SK-N-SH (cell line): ENCODE data around the gene RGMA. TPM values are rescaled to one million over a fixed set of nuclear protein-coding genes. Genes with fewer than 3 reads are reported as not detected.

Source experiments
- CTCF ChIA-PET: fragments of 300-600, 350-600 bp; formaldehyde crosslinking; extraction: SDS; loops from one replicate; lab custom pipeline; 2021; lab: Yijun Ruan, JAX
- POLR2A ChIA-PET: fragments of 350-600 bp; sonication (Branson Sonifier 250); formaldehyde crosslinking; extraction: SDS; loops from one replicate; lab custom pipeline; 2020; ENCODE audit warnings: antibody characterized with exemption, inconsistent platforms; lab: Yijun Ruan, JAX
- DNase-seq: peaks from one replicate; pipeline ENCODE4 v3.0.0; 2012
- H2AFZ ChIP-seq: fragments of 200-600 bp; sonication (generic); 2 replicates; pipeline ENCODE4 v1.8.1; 2016; ENCODE audit warnings: antibody characterized with exemption, mild to moderate bottlenecking, low read depth
- H3F3A ChIP-seq: fragments of 200-600 bp; sonication (generic); replicated peaks from 2 replicates; pipeline ENCODE3; 2016; ENCODE audit warnings: antibody characterized with exemption, mild to moderate bottlenecking; ENCODE audit not compliant: insufficient read depth
- H3K27ac ChIP-seq, 2 experiments: fragments of 200-500 bp in 1 of 2; fragments of 200-600 bp in 1 of 2; sonication (Bioruptor generic) in 1 of 2; sonication (generic), shearing (Covaris generic) in 1 of 2; 2 replicates each; pipeline versions ENCODE4 v1.5.1 to v1.6.1; 2014 to 2016; ENCODE audit warnings: low read depth in 2 of 2, inconsistent platforms in 1 of 2, low read length in 1 of 2, mild to moderate bottlenecking in 1 of 2, mixed read lengths in 1 of 2
- H3K27me3 ChIP-seq: fragments of 200-600 bp; sonication (generic), shearing (Covaris generic); 2 replicates; pipeline ENCODE4 v1.6.1; 2016; ENCODE audit warnings: mixed run types; ENCODE audit not compliant: insufficient read depth
- H3K36me3 ChIP-seq, 2 experiments: fragments of 200-500 bp in 1 of 2; fragments of 200-600 bp in 1 of 2; sonication (Bioruptor generic) in 1 of 2; sonication (generic) in 1 of 2; replicated peaks in 1 of 2; 2 replicates each; pipeline versions ENCODE3 to v1.5.1; 2014 to 2016; ENCODE audit warnings: low read length in 1 of 2, mild to moderate bottlenecking in 1 of 2; ENCODE audit not compliant: insufficient read depth in 2 of 2, control insufficient read depth in 1 of 2
- H3K4me1 ChIP-seq, 2 experiments: fragments of 200-500 bp in 1 of 2; fragments of 200-600 bp in 1 of 2; sonication (Bioruptor generic) in 1 of 2; sonication (generic), shearing (Covaris generic) in 1 of 2; 2 replicates each; pipeline versions ENCODE4 v1.5.1 to v1.6.1; 2014 to 2016; ENCODE audit warnings: low read depth in 1 of 2, low read length in 1 of 2, mixed run types in 1 of 2; ENCODE audit not compliant: insufficient read depth in 2 of 2, control insufficient read depth in 1 of 2
- H3K4me2 ChIP-seq: fragments of 200-600 bp; sonication (generic), shearing (Covaris generic); 2 replicates; pipeline ENCODE4 v1.6.1; 2017; ENCODE audit warnings: mixed run types
- H3K4me3 ChIP-seq, 2 experiments: fragments of 200-500 bp in 1 of 2; fragments of 200-600 bp in 1 of 2; sonication (Bioruptor generic) in 1 of 2; sonication (generic), shearing (Covaris generic) in 1 of 2; 2 replicates each; pipeline versions ENCODE4 v1.5.1 to v1.8.1; 2014 to 2016; ENCODE audit warnings: low read depth in 2 of 2, inconsistent platforms in 1 of 2, low read length in 1 of 2, mild to moderate bottlenecking in 1 of 2, mixed read lengths in 1 of 2, moderate library complexity in 1 of 2
- H3K79me2 ChIP-seq: fragments of 200-600 bp; sonication (generic); 2 replicates; pipeline ENCODE4 v1.8.1; 2017; ENCODE audit warnings: mild to moderate bottlenecking; ENCODE audit not compliant: insufficient read depth
- H3K9ac ChIP-seq: fragments of 200-600 bp; sonication (generic); 2 replicates; pipeline ENCODE4 v1.6.1; 2017; ENCODE audit warnings: mixed run types
- H3K9me2 ChIP-seq: fragments of 200-600 bp; sonication (generic); 2 replicates; pipeline ENCODE4 v1.6.1; 2017; ENCODE audit warnings: mixed run types
- H3K9me3 ChIP-seq: fragments of 200-600 bp; sonication (generic); 2 replicates; pipeline ENCODE4 v1.6.1; 2017; ENCODE audit warnings: mixed run types, mild to moderate bottlenecking, moderate library complexity
- H4K20me1 ChIP-seq: fragments of 200-600 bp; sonication (generic); 2 replicates; pipeline ENCODE4 v1.6.1; 2017; ENCODE audit warnings: mild to moderate bottlenecking, mixed run types; ENCODE audit not compliant: insufficient read depth
- CTCF ChIP-seq: fragments of 200-600 bp; sonication (generic); IDR thresholded peaks from 2 replicates; pipeline ENCODE4 v1.6.1; 2017; ENCODE audit warnings: antibody characterized with exemption, mild to moderate bottlenecking, moderate library complexity
- IRF3 ChIP-seq: fragments of 150-350 bp; IDR thresholded peaks from 2 replicates; pipeline ENCODE4 v1.6.1; 2016; ENCODE audit warnings: mild to moderate bottlenecking, low read depth, low read length
- MAX ChIP-seq: IDR thresholded peaks from 2 replicates; pipeline ENCODE4 v1.4.0; 2012; ENCODE audit warnings: low read depth
- PBX3 ChIP-seq: IDR thresholded peaks from 2 replicates; pipeline ENCODE4; 2012
- RXRA ChIP-seq: IDR thresholded peaks from 2 replicates; pipeline ENCODE4 v1.4.0; 2012; ENCODE audit warnings: low read depth, mild to moderate bottlenecking, borderline replicate concordance
- SIN3A ChIP-seq: IDR thresholded peaks from 2 replicates; pipeline ENCODE4 v1.6.1; 2012; ENCODE audit warnings: low read depth, mild to moderate bottlenecking, low read length, moderate library complexity, borderline replicate concordance
- SMC3 ChIP-seq: IDR thresholded peaks from 2 replicates; pipeline ENCODE4 v1.6.1; 2012; ENCODE audit warnings: low read depth, low read length, improper control_type of control experiment
- TCF12 ChIP-seq: IDR thresholded peaks from 2 replicates; pipeline ENCODE4 v1.4.0; 2012
- USF1 ChIP-seq: IDR thresholded peaks from 2 replicates; pipeline ENCODE4 v1.4.0; 2012; ENCODE audit warnings: low read depth, borderline replicate concordance
- ZBTB33 ChIP-seq: IDR thresholded peaks from 2 replicates; pipeline ENCODE4 v1.4.0; 2012; ENCODE audit warnings: low read depth, borderline replicate concordance
- WGBS: methylation state at CpG from one replicate; pipeline ENCODE4 v1.1.6; 2017; ENCODE audit warnings: low lambda C conversion rate; 5-methylcytosine and 5-hydroxymethylcytosine counted together
- polyA plus RNA-seq, 3 experiments: library from polyadenylated mRNA; depleted of rRNA; stranded (reverse); fragments of >200 nt; gene quantifications; 2 replicates each; pipeline ENCODE4 v1.2.3, GENCODE V29; 2012

RGMA gene
- polyA plus RNA-seq, 1 of the 3 experiments (the other 2 are of a cell fraction): 1.5 TPM

GRCh38 chr15:93121107-93121506 lies 32.1 kb upstream of the RGMA start:
- TF ChIP-seq TCF12 (no peak), ZBTB33 (no peak), USF1 (no peak), MAX (no peak), SIN3A (no peak), SMC3 (no peak), IRF3 (no peak), PBX3 (no peak), CTCF (no peak), RXRA (no peak)
- H3K9me2 ChIP-seq: no peaks in the 10 kb centered on the region
- ChIA-PET CTCF (interaction anchor here (1.0 kb wide), 1 partner anchor 33 kb away, joined by 3 read pairs; no protein-coding TSS in a partner anchor), POLR2A (no interaction called here)
- H3K27me3 ChIP-seq: no peaks in the 10 kb centered on the region
- no peak overlapping the region for H3K4me2 ChIP-seq
- no peak overlapping the region for H3K4me3 ChIP-seq
- H3K9me3 ChIP-seq: no peaks in the 10 kb centered on the region
- no peak for DNase-seq
- no peaks in the 10 kb centered on the region for H3K79me2 ChIP-seq
- no peaks in the 10 kb centered on the region for H4K20me1 ChIP-seq
- H2AFZ ChIP-seq: no peak overlapping the region
- H3K9ac ChIP-seq: no peak overlapping the region
- no peak overlapping the region for H3K27ac ChIP-seq
- H3F3A ChIP-seq: no peaks in the 10 kb centered on the region
- 57% methylated on average over 5 of the region's 5 CpGs for WGBS
- no peaks in the 10 kb centered on the region for H3K36me3 ChIP-seq
- H3K4me1 ChIP-seq: no peaks in the 10 kb centered on the region
